LoVo (cell line): ENCODE measurements around the gene PAGE3.
A peak's percentile ranks its signal among the peaks of the same experiment; 100 is the strongest.

Source experiments
- DNase-seq: peaks from one replicate; pipeline ENCODE4 v3.0.0-alpha.2; 2016; ENCODE audit warnings: low spot score

The PAGE3 gene

GRCh38 chrX:55264816-55265215 is at the start of gene PAGE3:
Gene PAGE3, minus strand, starts transcription at chrX:55264916. Its CDS starts 1,013 bp downstream, at chrX:55263903.
- no peak for DNase-seq

GRCh38 chrX:55312655-55313054 is 47.9 kb upstream of the PAGE3 start:
- no peak for DNase-seq

- no peak for DNase-seq
These were observed 26.2 kb upstream of the PAGE3 start for GRCh38 chrX:55290963-55291362.

GRCh38 chrX:55279832-55280231 is 15.1 kb upstream of the PAGE3 start:
- DNase-seq: no peak

GRCh38 chrX:55260806-55261205 is 3.9 kb downstream of the PAGE3 start:
- no peak for DNase-seq

- no peak for DNase-seq
These were observed 11.2 kb downstream of the PAGE3 start for GRCh38 chrX:55253528-55253927.

- DNase-seq: no peak
These were observed 23.9 kb downstream of the PAGE3 start for GRCh38 chrX:55240788-55241340.

- DNase-seq: no peak
These were observed 44.5 kb downstream of the PAGE3 start, which contains the start of gene PAGE5 for GRCh38 chrX:55220119-55220794. Gene PAGE5, plus strand, starts transcription at chrX:55220346. Its CDS starts 1,037 bp downstream, at chrX:55221383.

GRCh38 chrX:55213381-55213780 is 51.3 kb downstream of the PAGE3 start:
- DNase-seq: no peak

- DNase-seq: peak; percentile 0
These were observed 53.6 kb downstream of the PAGE3 start for GRCh38 chrX:55210931-55211677.
